Measurements from ENCODE around the gene TMEM223.
A peak's percentile ranks its signal among the peaks of the same experiment; 100 is the strongest.

TMEM223 gene

GRCh38 chr11:62806611-62807121, 14.9 kb upstream of the TMEM223 start:
- Histone ChIP-seq H3K9me2 (replicated peaks; ENCODE audit: insufficient read depth, low read length) (no peaks in the 10 kb centered on the region), H3K4me1 (ENCODE audit: low read length) (peaks cover 35% of the 10 kb centered on the region), H3K9me3 (replicated peaks; ENCODE audit: insufficient read depth, low read length) (no peaks in the 10 kb centered on the region), H3K27ac (ENCODE audit: low read length) (peak overlapping the region; percentile 89), H3F3A (ENCODE audit: insufficient read depth, low read length) (peaks cover 23% of the 10 kb centered on the region), H3K4me2 (ENCODE audit: low read depth, low read length) (peak overlapping the region; percentile 99), H4K20me1 (ENCODE audit: insufficient read depth, low read length) (no peaks in the 10 kb centered on the region), H3K27me3 (replicated peaks; ENCODE audit: insufficient read depth, low read length) (no peaks in the 10 kb centered on the region), H3K36me3 (replicated peaks; ENCODE audit: insufficient read depth, low read length) (peaks cover 8% of the 10 kb centered on the region), H3K9ac (ENCODE audit: low read length) (peak overlapping the region; percentile 84), H2AFZ (ENCODE audit: low read length) (peak overlapping the region; percentile 91; the same call in 1 of the 2 replicates), H3K4me3 (ENCODE audit: low read length) (peak overlapping the region; percentile 70), H3K79me2 (ENCODE audit: low read length) (peaks cover 29% of the 10 kb centered on the region)
- peak; percentile 61 for DNase-seq
- no peak for TF ChIP-seq EZH2 (optimal IDR thresholded peaks at IDR 0.05; ENCODE audit: low read depth, low read length)

DNA sequence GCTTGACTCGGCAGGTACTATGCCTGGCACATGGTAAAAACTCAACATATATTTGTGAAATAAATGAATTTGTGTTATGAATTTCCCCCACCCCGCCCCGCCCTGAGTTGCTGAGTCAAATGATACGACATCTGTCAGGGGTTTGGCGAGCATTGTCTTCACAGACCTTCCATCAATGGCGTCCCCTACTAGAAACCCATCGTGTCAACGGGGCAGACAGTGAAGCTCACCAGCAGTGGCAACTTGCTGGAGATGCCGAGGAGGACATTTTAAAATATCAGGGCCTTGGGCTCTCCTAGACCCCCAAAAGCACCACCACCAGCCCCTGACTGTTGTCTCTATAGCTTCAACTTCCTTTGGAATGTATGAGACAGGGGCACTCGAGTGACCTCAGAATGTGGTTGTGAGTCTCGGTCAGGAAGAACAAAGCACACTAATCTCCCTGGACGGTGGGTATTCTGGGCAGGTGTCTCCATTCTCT, 14.2 kb upstream of the TMEM223 start:
- H3K9me2 ChIP-seq (replicated peaks; ENCODE audit: insufficient read depth, low read length), result no peaks in the 10 kb centered on the region
- H3K4me2 ChIP-seq (ENCODE audit: low read depth, low read length), result peak overlapping the region; percentile 99
- peak overlapping the region; percentile 84 for H3K9ac ChIP-seq (ENCODE audit: low read length)
- peaks cover 31% of the 10 kb centered on the region for H3K79me2 ChIP-seq (ENCODE audit: low read length)
- H3K9me3 ChIP-seq (replicated peaks; ENCODE audit: insufficient read depth, low read length), result no peaks in the 10 kb centered on the region
- TF ChIP-seq EZH2 (optimal IDR thresholded peaks at IDR 0.05; ENCODE audit: low read depth, low read length) (no peak), CTCF (IDR thresholded peaks at IDR 0.05; ENCODE audit: low read length) (no peak), EZH2phosphoT487 (IDR thresholded peaks at IDR 0.05; ENCODE audit: low read length) (no peak)
- DNase-seq, result peak; percentile 42
- peaks cover 23% of the 10 kb centered on the region for H3F3A ChIP-seq (ENCODE audit: insufficient read depth, low read length)
- H3K27ac ChIP-seq (ENCODE audit: low read length), result peak overlapping the region; percentile 89
- H3K4me1 ChIP-seq (ENCODE audit: low read length), result peaks cover 35% of the 10 kb centered on the region
- peaks cover 14% of the 10 kb centered on the region for H3K36me3 ChIP-seq (replicated peaks; ENCODE audit: insufficient read depth, low read length)
- peak overlapping the region; percentile 70 for H3K4me3 ChIP-seq (ENCODE audit: low read length)
- H3K27me3 ChIP-seq (replicated peaks; ENCODE audit: insufficient read depth, low read length), result no peaks in the 10 kb centered on the region
- H4K20me1 ChIP-seq (ENCODE audit: insufficient read depth, low read length), result no peaks in the 10 kb centered on the region
- H2AFZ ChIP-seq (ENCODE audit: low read length), result peak overlapping the region; percentile 91

DNA sequence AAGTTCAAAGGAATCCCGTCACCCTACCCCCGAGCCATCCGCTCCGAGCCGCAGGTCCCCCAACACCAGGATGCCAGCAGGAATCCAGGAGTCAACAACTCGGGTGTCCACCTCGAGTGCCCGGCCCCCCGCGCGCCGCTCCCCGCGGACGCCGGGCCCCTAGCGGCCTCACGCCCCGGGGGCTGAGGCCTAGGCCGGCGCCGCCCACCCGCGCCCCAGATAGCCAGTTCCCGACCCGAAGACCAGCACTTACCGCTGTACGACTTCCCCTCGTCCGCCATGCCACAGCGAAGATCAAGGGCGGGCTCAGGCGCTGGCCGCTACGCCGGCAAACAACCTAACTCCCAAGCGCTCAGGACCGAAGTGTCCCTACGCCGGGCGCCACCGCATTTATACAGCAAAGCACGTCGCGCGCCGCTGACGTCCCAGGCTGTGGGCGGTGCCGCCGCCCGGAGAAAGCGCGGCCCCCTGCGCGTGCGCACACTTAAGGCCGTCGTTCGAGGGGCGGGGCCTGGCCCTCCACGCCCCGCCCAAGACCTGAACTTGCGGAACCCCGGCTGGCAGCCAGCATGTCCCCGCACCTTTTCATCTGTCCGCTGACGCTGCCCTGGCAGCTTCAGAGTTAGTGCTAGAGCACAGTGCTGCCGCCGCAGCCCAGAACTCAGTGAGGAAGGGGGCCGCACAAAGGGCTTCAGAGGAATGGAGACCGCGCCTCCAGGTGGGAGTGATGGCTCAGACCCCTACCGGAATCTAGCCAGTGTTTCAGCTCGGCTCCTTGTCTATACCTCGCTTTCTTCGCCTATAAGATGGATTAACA, 13.5 kb upstream of the TMEM223 start, which contains the start of gene NXF1:
Gene NXF1 (minus strand): TSS at position 365 of the 817 bp plus-strand sequence. CDS start 84 bp downstream, at position 281.
- Histone ChIP-seq H3K4me2 (ENCODE audit: low read depth, low read length) (peak within 1 kb of the TSS; percentile 99), H4K20me1 (ENCODE audit: insufficient read depth, low read length) (no peaks in the 10 kb centered on the region), H3F3A (ENCODE audit: insufficient read depth, low read length) (peaks cover 23% of the 10 kb centered on the region), H3K9me3 (replicated peaks; ENCODE audit: insufficient read depth, low read length) (no peaks in the 10 kb centered on the region), H3K4me1 (ENCODE audit: low read length) (peaks cover 35% of the 10 kb centered on the region), H3K36me3 (replicated peaks; ENCODE audit: insufficient read depth, low read length) (peaks cover 16% of the 10 kb centered on the region), H3K9me2 (replicated peaks; ENCODE audit: insufficient read depth, low read length) (no peaks in the 10 kb centered on the region), H3K79me2 (ENCODE audit: low read length) (peaks cover 33% of the 10 kb centered on the region), H2AFZ (ENCODE audit: low read length) (peak within 1 kb of the TSS; percentile 91), H3K9ac (ENCODE audit: low read length) (peak within 1 kb of the TSS; percentile 84), H3K27ac (ENCODE audit: low read length) (peak within 1 kb of the TSS; percentile 89), H3K4me3 (ENCODE audit: low read length) (peak within 1 kb of the TSS; percentile 70), H3K27me3 (replicated peaks; ENCODE audit: insufficient read depth, low read length) (no peaks in the 10 kb centered on the region)
- TF ChIP-seq EZH2 (optimal IDR thresholded peaks at IDR 0.05; ENCODE audit: low read depth, low read length) (no peak), CTCF (IDR thresholded peaks at IDR 0.05; ENCODE audit: low read length) (peak; percentile 8; the same call in 1 of the 2 replicates)
- peak; percentile 97 for DNase-seq
